ENCODE data around the gene ANKRD16. TPM values are rescaled to one million over a fixed set of nuclear protein-coding genes. Genes with fewer than 3 reads are reported as not detected.

The ANKRD16 gene
- polyA plus RNA-seq, 3 donors = 1.4 to 2.9 (median 2.1) TPM

- Histone ChIP-seq H3K36me3 (replicated peaks in 1 of 2; ENCODE audit: control insufficient read depth in 1 of 2, insufficient read depth in 2 of 2, low read length in 2 of 2) (peaks cover 93 to 98% of the 10 kb centered on the region in 2 donors), H3K79me2 (ENCODE audit: insufficient read depth, low read length) (no peaks in the 10 kb centered on the region), H2AFZ (ENCODE audit: insufficient read depth, low read depth, low read length, poor library complexity, severe bottlenecking) (no peak overlapping the region), H3K4me1 (ENCODE audit: control insufficient read depth in 1 of 2, insufficient read depth in 2 of 2, low read length in 2 of 2) (no peaks in the 10 kb centered on the region), H3K27ac (ENCODE audit: low read depth in 1 of 2, low read length in 2 of 2) (peak overlapping the region in 1 of 2 donors; percentile 4), H3K4me3 (replicated peaks in 1 of 3; ENCODE audit: low read depth in 2 of 3, low read length in 3 of 3) (no peak overlapping the region), H3K9me3 (replicated peaks in 1 of 2; ENCODE audit: control insufficient read depth in 1 of 2, insufficient read depth in 1 of 2, low read length in 2 of 2) (no peaks in the 10 kb centered on the region), H3K27me3 (ENCODE audit: control insufficient read depth in 2 of 2, insufficient read depth in 2 of 2, low read length in 2 of 2) (no peaks in the 10 kb centered on the region), H4K20me1 (ENCODE audit: insufficient read depth, low read length) (no peaks in the 10 kb centered on the region), H3K9ac (ENCODE audit: insufficient read depth, low read length, poor library complexity, severe bottlenecking) (no peak overlapping the region), H3K4me2 (replicated peaks; ENCODE audit: extremely low read depth, low read length, poor library complexity, severe bottlenecking) (no peak overlapping the region)
- intact Hi-C loops (cut with micrococcal nuclease) = no loop called here
- H3K36me3 Mint-ChIP-seq = peaks cover 83 to 94% of the 10 kb centered on the region in 2 donors
- H3K4me3 Mint-ChIP-seq = no peak overlapping the region
- WGBS (ENCODE audit: insufficient coverage) = 94% methylated on average over 9 of the region's 14 CpGs
- H3K9me3 Mint-ChIP-seq = no peaks in the 10 kb centered on the region
- no peak for TF ChIP-seq CTCF (IDR thresholded peaks at IDR 0.05)
- no peak for DNase-seq
- H3K27ac Mint-ChIP-seq = peak overlapping the region in 1 of 7 donors; percentile 68
- H3K27me3 Mint-ChIP-seq (ENCODE audit: low read depth in 3 of 3) = no peaks in the 10 kb centered on the region
- H3K4me1 Mint-ChIP-seq = no peaks in the 10 kb centered on the region
These were observed 25.8 kb upstream of the ANKRD16 start for GRCh38 chr10:5915451-5915850.

GRCh38 chr10:5913736-5914135, 24.0 kb upstream of the ANKRD16 start:
- no peak overlapping the region for H3K9ac ChIP-seq (ENCODE audit: insufficient read depth, low read length, poor library complexity, severe bottlenecking)
- no peak for DNase-seq
- no peaks in the 10 kb centered on the region for H3K27me3 ChIP-seq (ENCODE audit: control insufficient read depth in 2 of 2, insufficient read depth in 2 of 2, low read length in 2 of 2)
- H3K27ac ChIP-seq (ENCODE audit: low read depth in 1 of 2, low read length in 2 of 2) = peak overlapping the region in 1 of 2 donors; percentile 23
- Mint-ChIP-seq H3K4me3 (no peak overlapping the region), H3K27ac (peak overlapping the region in 1 of 7 donors; percentile 59), H3K36me3 (peaks cover 88 to 98% of the 10 kb centered on the region in 2 donors), H3K9me3 (no peaks in the 10 kb centered on the region), H3K4me1 (no peaks in the 10 kb centered on the region), H3K27me3 (ENCODE audit: low read depth in 3 of 3) (no peaks in the 10 kb centered on the region)
- WGBS (ENCODE audit: insufficient coverage) = no CpG with 5 or more reads among the region's 4 CpGs
- H3K4me3 ChIP-seq (replicated peaks in 1 of 3; ENCODE audit: low read depth in 2 of 3, low read length in 3 of 3) = no peak overlapping the region
- TF ChIP-seq CTCF (IDR thresholded peaks at IDR 0.05) = no peak
- H4K20me1 ChIP-seq (ENCODE audit: insufficient read depth, low read length) = no peaks in the 10 kb centered on the region
- peaks cover 97 to 99% of the 10 kb centered on the region in 2 donors for H3K36me3 ChIP-seq (replicated peaks in 1 of 2; ENCODE audit: control insufficient read depth in 1 of 2, insufficient read depth in 2 of 2, low read length in 2 of 2)
- no peaks in the 10 kb centered on the region for H3K4me1 ChIP-seq (ENCODE audit: control insufficient read depth in 1 of 2, insufficient read depth in 2 of 2, low read length in 2 of 2)
- no peak overlapping the region for H2AFZ ChIP-seq (ENCODE audit: insufficient read depth, low read depth, low read length, poor library complexity, severe bottlenecking)
- H3K9me3 ChIP-seq (replicated peaks in 1 of 2; ENCODE audit: control insufficient read depth in 1 of 2, insufficient read depth in 1 of 2, low read length in 2 of 2) = no peaks in the 10 kb centered on the region
- no peak overlapping the region for H3K4me2 ChIP-seq (replicated peaks; ENCODE audit: extremely low read depth, low read length, poor library complexity, severe bottlenecking)
- H3K79me2 ChIP-seq (ENCODE audit: insufficient read depth, low read length) = no peaks in the 10 kb centered on the region
- intact Hi-C loops (cut with micrococcal nuclease) = no loop called here

Measured in CD14-positive monocyte (primary cell).